Kidney (tissue), 14 donors: ENCODE data around the gene TTYH1. TPM values are rescaled to one million over a fixed set of nuclear protein-coding genes. Genes with fewer than 3 reads are reported as not detected.
"Not testable (repeated sequence)": the region's sequence is repeated elsewhere in the genome, so short reads cannot be mapped to it uniquely, and the experiment has no call there.

Experiments
- DNase-seq, 5 donors: peaks; one replicate each; pipeline ENCODE4 v3.0.0-alpha.2; 2013 to 2020
- FAIRE-seq: peaks from 2 replicates; lab custom pipeline; 2012; peaks lifted over from hg19 to GRCh38; lab: Jason Lieb, UNC
- H3K27ac ChIP-seq, 2 donors: one replicate each; pipeline ENCODE4 v1.7.0; 2013; ENCODE audit warnings: low read depth in 2 of 2, low read length in 2 of 2, inconsistent platforms in 1 of 2
- H3K27me3 ChIP-seq: one replicate; pipeline ENCODE4 v1.7.1; 2013; ENCODE audit warnings: low read length, inconsistent platforms; ENCODE audit not compliant: control insufficient read depth, insufficient read depth
- H3K36me3 ChIP-seq, 3 donors: one replicate each; pipeline versions ENCODE4 v1.7.0 to v1.7.1; 2013; ENCODE audit warnings: low read length in 3 of 3, control low read depth in 1 of 3, inconsistent platforms in 1 of 3; ENCODE audit not compliant: insufficient read depth in 3 of 3, control insufficient read depth in 2 of 3
- H3K4me1 ChIP-seq, 3 donors: one replicate each; pipeline versions ENCODE4 v1.7.0 to v1.7.1; 2013; ENCODE audit warnings: low read length in 3 of 3, inconsistent platforms in 1 of 3, low read depth in 1 of 3; ENCODE audit not compliant: control insufficient read depth in 2 of 3, insufficient read depth in 2 of 3
- H3K4me3 ChIP-seq, 3 donors: one replicate each; pipeline versions ENCODE4 v1.7.0 to v1.8.1; 2013; ENCODE audit warnings: low read length in 3 of 3, control low read depth in 1 of 3, inconsistent platforms in 1 of 3
- H3K9ac ChIP-seq, 3 donors: one replicate each; pipeline versions ENCODE4 v1.7.0 to v1.7.1; 2013; ENCODE audit warnings: low read length in 3 of 3, control low read depth in 1 of 3, inconsistent platforms in 1 of 3
- H3K9me3 ChIP-seq, 3 donors: one replicate each; pipeline versions ENCODE4 v1.7.0 to v1.7.1; 2013; ENCODE audit warnings: low read length in 3 of 3, control low read depth in 1 of 3, inconsistent platforms in 1 of 3; ENCODE audit not compliant: control insufficient read depth in 2 of 3, insufficient read depth in 1 of 3
- intact Hi-C: fragments of 100-400 bp; cut with DNase I; formaldehyde crosslinking; loops from one replicate; pipeline ENCODE4 v1.11.1; 2022
- polyA plus RNA-seq: library from polyadenylated mRNA; stranded (reverse); fragments of 350-450 nt; fragmentation: Illumina TruSeq; extraction: RNeasy Lipid Tissue Mini Kit (QIAGEN cat#74804); gene quantifications from one replicate; pipeline ENCODE4 v1.2.3, GENCODE V29; 2014; ENCODE audit warnings: low read depth, low replicate concordance; ENCODE audit not compliant: insufficient read depth
- total RNA-seq: library from RNA; stranded (reverse); fragmentation: NEBNext Ultra II Directional; extraction: Animal tissue kit (Norgen Biotek cat#: 25700); gene quantifications from one replicate; pipeline ENCODE4 v1.2.1, GENCODE V29; 2021
- TF ChIP-seq, protein P1 (sequence below): IDR thresholded peaks from 3 replicates; pipeline ENCODE4 v1.5.1; 2012; ENCODE audit warnings: mild to moderate bottlenecking, moderate library complexity, borderline replicate concordance; ENCODE audit not compliant: insufficient read depth; ENCODE audit errors: extremely low read depth
- donor health status: control.
- donor health status: control.
- donor health status: control.
- donor health status: control.
- donor health status: control.
- donor health status: DM: yes; HTN: yes; CAD: no.
- donor health status: Normal renal cell carcinoma (clear cell type).

The TTYH1 gene
- total and polyA plus RNA-seq, 2 donors from 2014 or later: 1.5 to 1.9 TPM

DNA sequence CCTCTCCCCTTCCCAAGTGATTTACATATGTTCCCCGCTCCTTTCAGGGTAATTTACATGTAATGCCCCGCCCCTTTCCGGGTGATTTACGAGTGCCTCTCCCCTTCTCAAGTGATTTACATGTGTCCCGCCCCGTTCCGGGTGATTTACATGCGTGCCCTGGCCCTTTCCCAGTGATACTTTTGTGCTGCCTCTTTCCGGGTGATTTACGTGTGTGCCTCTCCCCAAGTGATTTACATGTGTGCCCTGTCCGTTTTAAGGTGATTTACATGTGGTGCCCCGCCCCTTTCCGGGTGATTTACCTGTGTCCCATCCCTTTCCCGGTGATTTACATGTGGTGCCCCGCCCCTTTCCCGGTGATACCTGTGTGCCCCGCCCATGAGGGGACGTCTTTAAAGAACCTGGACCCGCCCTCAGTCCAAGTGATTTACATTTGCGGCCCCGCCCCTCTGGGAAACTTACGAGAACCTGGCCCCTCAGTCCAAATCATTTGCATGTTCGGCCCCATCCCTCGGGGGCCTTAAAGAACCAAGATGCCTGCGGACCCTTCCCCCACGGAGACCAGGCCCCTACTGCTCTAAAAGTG, 48.9 kb downstream of the TTYH1 start:
- FAIRE-seq (no peak), DNase-seq (peak; percentile 88 to 97 (median 94))
- TF ChIP-seq, protein P1, sequence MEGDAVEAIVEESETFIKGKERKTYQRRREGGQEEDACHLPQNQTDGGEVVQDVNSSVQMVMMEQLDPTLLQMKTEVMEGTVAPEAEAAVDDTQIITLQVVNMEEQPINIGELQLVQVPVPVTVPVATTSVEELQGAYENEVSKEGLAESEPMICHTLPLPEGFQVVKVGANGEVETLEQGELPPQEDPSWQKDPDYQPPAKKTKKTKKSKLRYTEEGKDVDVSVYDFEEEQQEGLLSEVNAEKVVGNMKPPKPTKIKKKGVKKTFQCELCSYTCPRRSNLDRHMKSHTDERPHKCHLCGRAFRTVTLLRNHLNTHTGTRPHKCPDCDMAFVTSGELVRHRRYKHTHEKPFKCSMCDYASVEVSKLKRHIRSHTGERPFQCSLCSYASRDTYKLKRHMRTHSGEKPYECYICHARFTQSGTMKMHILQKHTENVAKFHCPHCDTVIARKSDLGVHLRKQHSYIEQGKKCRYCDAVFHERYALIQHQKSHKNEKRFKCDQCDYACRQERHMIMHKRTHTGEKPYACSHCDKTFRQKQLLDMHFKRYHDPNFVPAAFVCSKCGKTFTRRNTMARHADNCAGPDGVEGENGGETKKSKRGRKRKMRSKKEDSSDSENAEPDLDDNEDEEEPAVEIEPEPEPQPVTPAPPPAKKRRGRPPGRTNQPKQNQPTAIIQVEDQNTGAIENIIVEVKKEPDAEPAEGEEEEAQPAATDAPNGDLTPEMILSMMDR: no peak
- peak overlapping the region; percentile 53 to 74 (median 59) for H3K4me3 ChIP-seq
- intact Hi-C loops: no loop called here
- peak overlapping the region in 2 of 3 donors; percentile 10 to 61 for H3K9ac ChIP-seq
- no peaks in the 10 kb centered on the region for H3K9me3 ChIP-seq
- peak overlapping the region; percentile 90 to 97 for H3K27ac ChIP-seq
- no peaks in the 10 kb centered on the region for H3K27me3 ChIP-seq
- peaks cover 0 to 14% (median 6%) of the 10 kb centered on the region in 3 donors for H3K36me3 ChIP-seq
- peaks cover 0 to 10% (median 5%) of the 10 kb centered on the region in 3 donors for H3K4me1 ChIP-seq

DNA sequence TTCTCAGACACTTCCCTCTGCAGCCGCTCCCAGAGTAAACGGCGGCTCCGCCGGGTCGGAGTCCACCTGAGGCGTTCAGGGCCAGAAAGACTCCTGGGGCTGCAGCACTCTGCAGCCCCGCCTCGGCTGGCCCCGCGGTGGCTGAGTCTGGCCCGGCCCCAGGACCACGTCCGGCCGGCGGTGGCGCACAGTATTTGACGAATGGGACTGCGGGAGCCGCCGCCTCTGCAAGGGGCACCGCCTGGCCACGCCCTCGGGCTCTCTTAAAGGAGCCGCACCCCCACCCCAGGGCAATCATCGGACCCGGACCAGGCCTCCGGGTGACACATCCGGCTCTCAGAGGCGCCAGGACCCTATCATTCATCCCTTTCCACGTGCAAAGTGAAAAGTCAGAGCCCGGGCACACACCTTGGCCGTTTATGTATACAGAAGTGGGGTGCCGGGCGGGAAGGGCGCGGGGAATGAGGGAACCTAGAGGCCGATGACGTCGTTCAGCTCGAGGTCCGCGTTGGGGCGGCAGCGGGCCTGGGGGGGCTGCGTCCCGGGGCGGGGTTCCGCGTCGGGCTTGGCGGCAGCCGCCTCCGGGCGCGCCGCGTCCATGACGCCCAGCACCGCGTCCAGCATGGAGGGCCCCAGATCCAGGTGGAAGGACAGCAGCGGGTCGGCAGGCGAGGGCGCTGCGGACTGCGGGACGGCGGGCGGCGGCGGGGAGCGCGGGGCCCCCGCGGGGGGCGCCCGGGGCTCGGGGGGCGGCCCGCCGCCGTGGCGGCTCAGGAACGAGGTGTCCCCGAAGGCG, 49.6 kb downstream of the TTYH1 start:
- H3K9me3 ChIP-seq: no peaks in the 10 kb centered on the region
- H3K9ac ChIP-seq: peak overlapping the region in 1 of 3 donors; percentile 61
- FAIRE-seq (no peak), DNase-seq (peak; percentile 90 to 98 (median 94))
- H3K27ac ChIP-seq: peak overlapping the region; percentile 90 to 97
- peak overlapping the region; percentile 37 to 74 (median 59) for H3K4me3 ChIP-seq
- TF ChIP-seq, protein P1: no peak
- peaks cover 0 to 13% (median 1%) of the 10 kb centered on the region in 3 donors for H3K36me3 ChIP-seq
- no peaks in the 10 kb centered on the region for H3K27me3 ChIP-seq
- peaks cover 0 to 16% (median 5%) of the 10 kb centered on the region in 3 donors for H3K4me1 ChIP-seq
- intact Hi-C loops: no loop called here

DNA sequence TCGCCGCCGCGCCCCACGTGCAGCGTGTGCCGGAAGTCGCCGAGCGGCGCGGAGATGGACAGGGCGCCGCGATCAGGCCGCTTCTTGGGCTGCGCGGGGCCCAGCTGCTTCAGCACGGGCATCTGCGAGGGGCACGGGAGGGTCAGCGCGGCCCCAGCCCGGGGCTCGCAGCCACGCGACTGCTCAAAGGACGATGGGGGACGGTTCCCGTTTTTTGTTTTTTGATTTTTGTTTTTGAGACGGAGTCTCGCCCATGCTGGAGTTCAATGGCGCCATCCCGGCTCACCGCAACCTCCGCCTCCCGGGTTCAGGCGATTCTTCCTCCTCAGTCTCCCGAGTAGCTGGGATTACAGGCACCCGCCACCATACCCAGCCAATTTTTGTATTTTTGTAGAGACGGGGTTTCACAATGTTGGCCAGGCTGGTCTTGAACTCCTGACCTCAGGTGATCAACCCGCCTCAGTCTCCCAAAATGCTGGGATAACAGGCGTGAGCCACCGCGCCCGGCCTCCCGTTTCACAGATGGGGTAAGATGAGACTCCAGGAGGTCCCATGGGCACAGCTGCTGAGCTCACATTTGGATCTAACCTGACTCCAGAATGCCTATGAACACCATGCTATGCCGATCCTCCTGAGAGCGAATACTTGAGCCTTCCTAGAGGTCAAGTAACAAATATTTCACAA, 50.3 kb downstream of the TTYH1 start:
- peaks cover 0 to 9% (median 0%) of the 10 kb centered on the region in 3 donors for H3K36me3 ChIP-seq
- FAIRE-seq (no peak), DNase-seq (peak in 3 of 5 donors; percentile 32 to 86 (median 67))
- H3K9ac ChIP-seq: no peak overlapping the region
- intact Hi-C loops: no loop called here
- H3K27ac ChIP-seq: no peak overlapping the region
- no peak overlapping the region for H3K4me3 ChIP-seq
- TF ChIP-seq, protein P1: no peak
- peaks cover 0 to 16% (median 5%) of the 10 kb centered on the region in 3 donors for H3K4me1 ChIP-seq
- H3K9me3 ChIP-seq: no peaks in the 10 kb centered on the region
- H3K27me3 ChIP-seq: peaks cover 2% of the 10 kb centered on the region

DNA sequence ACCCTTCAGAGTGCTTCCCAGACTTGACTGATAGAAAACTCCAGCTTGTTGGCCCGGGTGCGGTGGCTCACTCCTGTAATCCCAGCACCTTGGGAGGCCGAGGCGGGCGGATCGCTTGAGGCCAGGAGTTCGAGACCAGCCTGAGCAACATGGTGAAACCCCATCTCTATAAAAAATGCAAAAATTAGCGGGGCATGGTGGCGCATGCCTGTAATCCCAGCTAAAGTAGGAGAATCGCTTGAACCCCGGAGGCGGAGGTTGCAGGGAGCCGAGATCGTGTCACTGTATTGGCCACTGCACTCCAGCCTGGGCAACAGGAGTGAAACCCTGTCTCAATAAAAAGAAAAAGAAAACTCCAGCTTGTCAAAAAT, 50.8 kb downstream of the TTYH1 start:
- H3K4me3 ChIP-seq, H3K9ac ChIP-seq, H3K27ac ChIP-seq, H3K27me3 ChIP-seq, FAIRE-seq, H3K9me3 ChIP-seq, H3K36me3 ChIP-seq, intact Hi-C loops: not testable (repeated sequence)
- peaks cover 0 to 16% (median 5%) of the 10 kb centered on the region in 3 donors for H3K4me1 ChIP-seq
- peak in 2 of 5 donors; percentile 30 to 60 for DNase-seq
